HG02759 (cell line): Measurements from ENCODE around the gene DHRS11.

ENCODE experiments used
- ATAC-seq: cut with Tn5 transposase; IDR thresholded peaks from one replicate; pipeline ENCODE4 v1.9.1; 2021; ENCODE audit warnings: mild to moderate bottlenecking, moderate library complexity; ENCODE audit not compliant: unreplicated experiment

DHRS11 gene, protein sequence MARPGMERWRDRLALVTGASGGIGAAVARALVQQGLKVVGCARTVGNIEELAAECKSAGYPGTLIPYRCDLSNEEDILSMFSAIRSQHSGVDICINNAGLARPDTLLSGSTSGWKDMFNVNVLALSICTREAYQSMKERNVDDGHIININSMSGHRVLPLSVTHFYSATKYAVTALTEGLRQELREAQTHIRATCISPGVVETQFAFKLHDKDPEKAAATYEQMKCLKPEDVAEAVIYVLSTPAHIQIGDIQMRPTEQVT

DNA sequence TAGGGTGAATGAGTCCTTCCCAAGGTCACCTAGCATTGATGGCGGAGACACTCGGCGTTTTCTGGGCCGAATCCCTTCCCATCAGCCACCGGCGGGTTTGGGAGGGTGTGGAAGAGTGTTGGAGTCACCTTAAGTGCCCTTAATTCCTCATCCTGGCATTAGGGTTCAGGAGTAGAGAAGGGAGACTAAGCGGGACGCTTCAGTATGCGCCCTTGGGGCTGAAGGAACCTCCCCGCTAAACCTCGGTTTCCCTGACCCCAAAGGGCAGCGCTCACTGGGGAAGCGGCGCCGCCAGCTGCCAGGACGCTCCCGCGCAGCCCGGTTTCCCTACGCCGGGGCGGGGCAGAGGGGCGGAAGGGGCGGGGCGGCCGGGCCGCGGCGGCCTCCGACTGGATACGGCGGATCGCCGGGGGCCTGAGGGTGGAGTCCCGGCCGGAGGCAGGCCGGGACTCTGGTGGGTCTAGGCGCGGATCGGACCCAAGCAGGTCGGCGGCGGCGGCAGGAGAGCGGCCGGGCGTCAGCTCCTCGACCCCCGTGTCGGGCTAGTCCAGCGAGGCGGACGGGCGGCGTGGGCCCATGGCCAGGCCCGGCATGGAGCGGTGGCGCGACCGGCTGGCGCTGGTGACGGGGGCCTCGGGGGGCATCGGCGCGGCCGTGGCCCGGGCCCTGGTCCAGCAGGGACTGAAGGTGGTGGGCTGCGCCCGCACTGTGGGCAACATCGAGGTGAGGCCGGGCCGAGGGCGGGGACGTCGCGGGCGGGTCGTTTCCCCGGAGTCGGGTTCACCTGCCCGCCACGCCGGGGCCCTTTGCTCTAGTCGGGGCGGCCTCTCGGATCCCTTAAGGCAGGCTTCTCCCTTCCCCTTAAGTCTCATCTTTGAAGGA is at the start of gene DHRS11:
TSS of gene DHRS11 (plus strand) at position 446 of the 882 bp plus-strand sequence. CDS start at position 577, 131 bp downstream.
- peak; percentile 85 for ATAC-seq

DNA sequence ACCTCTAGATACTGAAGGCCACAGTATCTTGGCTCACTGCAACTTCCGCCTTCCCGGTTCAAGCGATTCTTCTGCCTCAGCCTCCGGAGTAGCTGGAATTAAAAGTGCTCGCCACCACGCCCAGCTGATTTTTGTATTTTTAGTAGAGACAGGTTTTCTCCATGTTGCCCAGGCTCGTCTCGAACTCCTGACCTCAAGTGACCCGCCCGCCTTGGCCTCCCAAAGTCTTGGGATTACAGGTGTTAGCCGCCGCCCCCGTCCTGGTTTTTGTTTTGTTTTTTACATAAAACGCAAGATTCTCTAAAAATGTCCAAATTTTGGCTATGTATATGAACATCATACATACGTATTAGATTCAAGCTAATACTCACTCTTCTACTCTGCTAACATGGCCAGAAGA is 48.9 kb upstream of the DHRS11 start:
- no peak for ATAC-seq

GRCh38 chr17:36544044-36544306 is 47.7 kb upstream of the DHRS11 start:
- ATAC-seq: no peak

- ATAC-seq: peak; percentile 61
Measured at GRCh38 chr17:36544307-36545076, 47.2 kb upstream of the DHRS11 start, which contains the start of gene GGNBP2. TSS of gene GGNBP2 (plus strand) at chr17:36544919. CDS start at chr17:36545725, 806 bp downstream.

DNA sequence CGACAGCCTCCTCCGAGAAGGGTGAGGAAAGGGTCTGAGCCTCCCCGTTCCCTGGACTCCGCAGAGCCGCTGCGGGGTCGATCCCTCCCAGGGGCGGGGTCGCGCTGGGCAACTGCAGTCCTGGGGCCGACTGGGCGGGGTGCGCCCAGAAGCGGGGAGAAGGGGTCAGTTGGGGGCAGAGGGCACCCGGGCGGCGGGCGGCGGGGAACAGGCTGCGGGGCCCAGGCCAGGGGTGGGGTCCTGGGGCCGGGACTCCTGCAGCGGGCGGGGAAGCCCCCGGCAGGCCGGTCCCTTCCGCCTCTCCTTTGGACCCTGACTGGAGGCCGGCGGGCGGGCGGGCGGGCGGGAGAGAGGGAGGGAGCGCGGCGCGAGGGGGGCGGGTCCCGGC is 46.6 kb upstream of the DHRS11 start:
- ATAC-seq: peak; percentile 39

- peak; percentile 68 for ATAC-seq
Measured at GRCh38 chr17:36545465-36546417, 45.9 kb upstream of the DHRS11 start.

DNA sequence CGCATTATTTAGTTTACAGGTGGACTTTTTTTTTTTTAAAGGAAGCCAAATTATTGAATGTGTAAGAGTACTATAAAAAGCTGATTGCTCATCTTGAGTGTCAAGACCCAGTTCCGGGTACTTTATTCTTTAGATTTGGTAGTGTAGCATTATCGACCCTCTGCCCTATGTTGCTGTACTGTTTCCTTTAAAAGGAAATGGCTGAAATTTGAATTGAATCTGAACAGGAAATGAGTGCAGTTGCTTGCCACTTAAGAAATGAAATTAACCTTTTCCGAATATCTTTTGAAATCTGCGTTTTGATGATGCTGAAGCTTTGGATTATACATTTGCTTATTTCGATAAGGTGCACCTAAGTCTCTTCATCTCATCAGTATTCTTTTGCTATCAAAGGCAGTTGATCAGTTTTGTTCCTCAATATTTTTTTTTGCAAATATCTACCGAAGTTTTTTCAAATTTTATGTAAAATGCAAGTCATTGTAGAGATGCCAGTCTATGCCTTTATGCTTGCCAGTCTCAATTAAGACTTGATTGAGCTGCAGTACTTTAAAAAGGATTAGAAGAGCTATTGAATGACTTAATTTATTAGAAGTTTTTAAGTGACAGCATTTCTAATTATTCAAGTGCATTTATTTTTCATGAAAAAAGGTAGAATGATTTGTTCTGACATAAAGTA is 45.1 kb upstream of the DHRS11 start:
- no peak for ATAC-seq

DNA sequence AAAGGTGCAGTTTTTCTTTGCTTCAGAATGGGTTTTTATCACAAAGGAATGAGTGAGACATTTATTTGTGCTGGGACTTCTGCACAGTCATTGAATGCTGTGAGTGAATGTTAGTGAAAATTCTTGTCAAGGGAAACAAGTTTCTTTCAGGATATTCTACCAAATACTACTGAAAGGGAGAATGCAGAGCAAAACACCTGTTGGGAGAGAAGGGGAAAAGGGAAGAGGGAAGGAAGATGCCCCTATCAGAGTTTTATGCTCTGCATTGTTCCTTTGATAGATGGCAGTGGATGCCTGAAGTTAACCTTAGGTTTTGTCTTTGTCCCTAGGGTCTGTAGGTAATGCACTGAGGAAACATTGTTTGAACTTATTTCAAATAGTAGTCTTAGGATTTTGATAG is 43.9 kb upstream of the DHRS11 start:
- no peak for ATAC-seq

DNA sequence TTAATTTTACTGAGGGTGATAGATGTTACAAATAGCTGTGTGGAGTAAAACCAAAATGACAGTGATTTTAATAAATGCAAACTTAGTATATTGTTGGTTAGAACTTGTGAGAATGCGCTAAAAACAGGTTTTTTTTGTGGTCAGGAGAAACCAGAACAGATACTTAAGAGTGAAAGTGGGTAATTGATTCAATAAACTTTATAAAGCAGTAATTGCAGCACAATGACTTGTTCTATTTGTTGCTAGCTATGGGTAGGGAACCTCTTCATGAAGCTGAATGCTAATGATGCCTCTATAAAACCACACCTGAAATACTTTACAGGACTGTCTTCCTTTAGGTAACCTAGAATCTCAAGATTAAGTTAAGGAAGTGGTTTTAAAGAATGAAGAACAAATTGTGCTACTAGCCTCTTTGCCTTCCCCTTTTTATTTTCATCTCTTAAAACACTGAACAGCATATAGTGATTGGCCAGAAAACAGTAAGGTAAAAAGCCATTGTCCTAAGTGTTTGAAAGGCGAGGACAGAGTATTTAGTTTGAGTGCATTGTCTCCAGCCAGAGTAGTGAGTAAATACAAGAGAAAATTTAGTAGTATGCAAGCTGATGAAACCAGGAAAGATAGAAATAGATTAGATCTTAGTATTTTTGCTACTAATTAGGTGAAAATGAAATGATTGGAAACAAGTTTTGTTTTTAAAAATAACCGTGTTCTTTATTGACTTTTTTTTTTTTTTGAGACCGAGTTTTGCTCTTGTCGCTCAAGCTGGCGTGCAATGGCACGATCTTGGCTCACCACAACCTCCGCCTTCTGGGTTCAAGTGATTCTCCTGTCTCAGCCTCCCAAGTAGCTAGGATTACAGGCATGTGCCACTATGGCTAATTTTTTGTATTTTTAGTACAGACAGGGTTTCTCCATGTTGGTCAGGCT is 40.9 kb upstream of the DHRS11 start:
- no peak for ATAC-seq

- ATAC-seq: no peak
Measured at GRCh38 chr17:36553459-36553858, 38.2 kb upstream of the DHRS11 start.

GRCh38 chr17:36566081-36566480 is 25.6 kb upstream of the DHRS11 start:
- ATAC-seq: no peak

DNA sequence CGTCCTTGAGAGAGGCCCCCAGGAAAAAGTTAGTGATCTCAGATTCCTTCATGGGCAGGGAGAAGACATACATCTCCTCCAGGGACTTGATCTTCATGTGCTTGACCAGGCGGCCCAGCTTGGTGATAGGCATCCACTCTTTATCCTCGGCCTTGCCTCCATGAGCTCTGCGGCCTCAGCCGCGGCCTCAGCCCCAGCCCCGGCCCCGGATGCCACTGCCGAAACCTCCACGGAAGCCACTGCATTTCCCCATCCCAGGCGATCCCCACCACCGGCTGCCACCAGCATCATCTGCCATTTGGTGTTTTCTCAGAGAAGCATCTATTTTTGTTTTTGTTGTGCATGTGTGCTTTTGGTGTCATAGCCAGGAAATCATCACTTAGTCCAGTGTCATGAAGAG is 16.7 kb upstream of the DHRS11 start:
- no peak for ATAC-seq

DNA sequence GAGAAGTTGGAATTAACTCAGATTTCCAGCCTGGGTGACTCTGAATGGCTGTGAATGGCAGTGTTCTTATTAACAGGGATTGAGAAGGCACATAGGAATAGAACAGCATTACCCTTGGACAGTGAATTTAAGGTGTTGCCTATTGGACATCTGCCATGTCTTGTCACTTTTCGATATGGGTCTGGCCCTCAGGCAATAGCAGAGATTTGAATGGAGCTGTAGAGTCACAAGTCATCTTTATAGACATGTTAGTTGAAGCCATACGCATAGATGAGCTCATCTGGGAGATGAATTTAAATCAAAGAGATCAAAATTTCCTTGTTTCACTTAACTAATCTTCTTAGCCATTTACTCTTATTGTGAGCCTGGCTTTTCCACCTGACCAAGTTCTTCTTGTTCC is 14.9 kb upstream of the DHRS11 start:
- ATAC-seq: no peak

GRCh38 chr17:36578671-36579070 is 13.0 kb upstream of the DHRS11 start:
- no peak for ATAC-seq

GRCh38 chr17:36583787-36584186 is 7.9 kb upstream of the DHRS11 start:
- ATAC-seq: no peak

DNA sequence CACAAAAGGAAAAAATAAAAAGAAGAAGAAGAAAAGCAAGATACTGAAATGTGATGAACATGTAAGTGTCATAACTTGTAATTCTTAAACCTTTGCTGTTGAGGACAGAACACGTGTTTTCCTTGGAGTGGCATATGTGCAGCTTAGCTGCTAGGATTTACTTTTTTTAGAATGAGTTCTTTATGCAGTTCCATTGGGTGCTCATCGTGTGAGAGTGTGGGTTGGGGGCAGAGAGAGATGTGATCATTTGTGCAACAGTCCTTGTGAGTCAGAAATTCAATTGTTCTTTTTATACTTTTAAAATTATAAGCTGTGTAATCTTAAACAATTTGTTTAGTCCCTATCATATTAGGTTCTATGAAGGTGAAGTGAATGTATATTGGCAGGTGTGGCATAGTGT is 5.5 kb upstream of the DHRS11 start:
- ATAC-seq: no peak

- no peak for ATAC-seq
Measured at GRCh38 chr17:36590082-36590481, 1.6 kb upstream of the DHRS11 start.

DNA sequence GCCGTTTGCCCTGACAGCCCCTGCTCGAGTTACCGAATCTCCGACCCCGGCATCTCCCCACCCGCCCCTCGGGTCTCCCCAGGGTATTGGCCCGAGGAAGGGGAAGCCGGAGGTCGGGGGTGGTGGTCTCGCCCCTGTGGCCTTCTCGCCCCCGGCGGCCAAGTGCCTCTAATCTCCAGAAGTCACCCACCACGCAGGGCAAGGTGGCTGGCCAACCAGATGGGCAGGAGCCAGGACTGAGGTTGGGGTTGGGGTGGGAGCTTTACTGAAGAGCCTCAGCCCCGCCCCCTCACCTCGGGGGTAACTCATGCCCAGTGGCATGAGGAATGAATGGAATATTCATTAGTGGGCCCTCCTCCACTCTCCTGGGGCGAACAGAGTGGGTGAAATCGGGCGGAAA is 637 bp downstream of the DHRS11 start:
- ATAC-seq: no peak
